K562 (cell line): ENCODE results near the gene NHSL2. TPM values are rescaled to one million over a fixed set of nuclear protein-coding genes. Genes with fewer than 3 reads are reported as not detected.

ENCODE experiments used
- DPF2 ChIP-seq: fragments of 450-650 bp; IDR thresholded peaks from 2 replicates; pipeline ENCODE4 v1.6.1; 2016
- KDM1A ChIP-seq, 2 experiments: fragments of 450-650 bp; IDR thresholded peaks; 2 replicates each; pipeline ENCODE4 v1.6.1; 2016; ENCODE audit warnings: mild to moderate bottlenecking in 2 of 2
- PTRF ChIP-seq: fragments of 450-650 bp; IDR thresholded peaks from 2 replicates; pipeline ENCODE4 v1.6.1; 2016; ENCODE audit warnings: mild to moderate bottlenecking, missing genetic modification characterization, missing compliant biosample characterization
- polyA plus RNA-seq, 8 experiments: library from polyadenylated mRNA; depleted of rRNA in 4 of 8; stranded (reverse) in 5 of 8; unstranded in 3 of 8; fragments of >200 nt; fragmentation: Nextera tagmentation in 2 of 8; fragmentation: Illumina TruSeq in 1 of 8; extraction: Ambion mirVana in 2 of 8; extraction: Trizol in 1 of 8; gene quantifications; 2 replicates each; pipeline versions ENCODE4 v1.2.1 to v1.2.3, GENCODE V29; 2011 to 2014; ENCODE audit warnings: inconsistent platforms in 1 of 8, missing spikeins in 1 of 8
- total RNA-seq, 7 experiments: library from RNA; depleted of rRNA in 6 of 7; stranded (reverse); fragments of >200 nt in 6 of 7; fragmentation: Illumina TruSeq in 2 of 7; extraction: Trizol in 2 of 7; gene quantifications; 2 replicates each; pipeline versions ENCODE4 v1.2.1 to v1.2.3, GENCODE V29; 2011 to 2021; ENCODE audit warnings: low replicate concordance in 1 of 7
- TF ChIP-seq, protein P1 (sequence below): fragments of 450-650 bp; IDR thresholded peaks from 2 replicates; pipeline ENCODE4 v1.6.1; 2016; ENCODE audit warnings: low read depth, mild to moderate bottlenecking, moderate library complexity
- TF ChIP-seq, protein P2 (sequence below): fragments of 250-450 bp; sonication (Bioruptor Pico); IDR thresholded peaks from 2 replicates; pipeline ENCODE4 v1.8.0; 2021; ENCODE audit warnings: mild to moderate bottlenecking, moderate library complexity
- TF ChIP-seq, protein P3 (sequence below): sonication (generic); formaldehyde crosslinking; IDR thresholded peaks from 2 replicates; pipeline ENCODE4 v1.9.0; 2022; ENCODE audit warnings: mild to moderate bottlenecking, missing genetic modification reagents
- TF ChIP-seq, protein P4 (sequence below), 2 experiments: IDR thresholded peaks in 1 of 2; conservative IDR thresholded peaks in 1 of 2; 2 replicates each; pipeline ENCODE4 v1.6.1; 2016; ENCODE audit warnings: low read depth in 2 of 2, mild to moderate bottlenecking in 1 of 2, missing compliant biosample characterization in 1 of 2, missing genetic modification characterization in 1 of 2, moderate library complexity in 1 of 2
- TF ChIP-seq, protein P5 (sequence below): fragments of 450-650 bp; IDR thresholded peaks from 2 replicates; pipeline ENCODE4 v1.6.1; 2017; ENCODE audit warnings: mild to moderate bottlenecking, moderate library complexity

Gene NHSL2
- total and polyA plus RNA-seq, 9 of the 15 experiments (the other 6 are each of a cell fraction or from before 2014, with no cell fraction given), result 0.02 TPM; not detected in 8

DNA sequence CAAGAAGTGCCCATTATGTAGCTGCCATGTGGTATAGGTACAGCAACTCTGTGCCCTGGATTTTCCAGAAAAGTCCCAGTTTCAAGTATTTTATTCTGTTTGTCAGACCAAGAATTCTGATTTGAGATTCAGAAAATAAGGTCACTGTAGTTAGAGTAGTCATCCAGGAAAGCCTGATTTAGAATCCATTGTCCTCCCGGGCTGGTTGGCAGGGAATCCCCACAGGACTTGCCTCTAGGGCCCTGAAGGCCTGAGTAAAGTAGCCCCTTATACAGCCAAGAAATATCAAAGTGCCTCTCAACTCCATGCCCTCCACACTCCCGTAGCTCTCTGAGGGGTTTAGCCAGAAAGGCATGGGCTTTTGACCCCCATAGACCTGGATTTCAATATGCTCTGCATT, 184.7 kb downstream of the NHSL2 start (continued):
- TF ChIP-seq, protein P1, sequence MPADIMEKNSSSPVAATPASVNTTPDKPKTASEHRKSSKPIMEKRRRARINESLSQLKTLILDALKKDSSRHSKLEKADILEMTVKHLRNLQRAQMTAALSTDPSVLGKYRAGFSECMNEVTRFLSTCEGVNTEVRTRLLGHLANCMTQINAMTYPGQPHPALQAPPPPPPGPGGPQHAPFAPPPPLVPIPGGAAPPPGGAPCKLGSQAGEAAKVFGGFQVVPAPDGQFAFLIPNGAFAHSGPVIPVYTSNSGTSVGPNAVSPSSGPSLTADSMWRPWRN, result no peak
- TF ChIP-seq PTRF (tag), result no peak
- TF ChIP-seq, protein P2, sequence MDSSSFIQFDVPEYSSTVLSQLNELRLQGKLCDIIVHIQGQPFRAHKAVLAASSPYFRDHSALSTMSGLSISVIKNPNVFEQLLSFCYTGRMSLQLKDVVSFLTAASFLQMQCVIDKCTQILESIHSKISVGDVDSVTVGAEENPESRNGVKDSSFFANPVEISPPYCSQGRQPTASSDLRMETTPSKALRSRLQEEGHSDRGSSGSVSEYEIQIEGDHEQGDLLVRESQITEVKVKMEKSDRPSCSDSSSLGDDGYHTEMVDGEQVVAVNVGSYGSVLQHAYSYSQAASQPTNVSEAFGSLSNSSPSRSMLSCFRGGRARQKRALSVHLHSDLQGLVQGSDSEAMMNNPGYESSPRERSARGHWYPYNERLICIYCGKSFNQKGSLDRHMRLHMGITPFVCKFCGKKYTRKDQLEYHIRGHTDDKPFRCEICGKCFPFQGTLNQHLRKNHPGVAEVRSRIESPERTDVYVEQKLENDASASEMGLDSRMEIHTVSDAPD (CRISPR knock-in tag), result no peak
- TF ChIP-seq, protein P3, sequence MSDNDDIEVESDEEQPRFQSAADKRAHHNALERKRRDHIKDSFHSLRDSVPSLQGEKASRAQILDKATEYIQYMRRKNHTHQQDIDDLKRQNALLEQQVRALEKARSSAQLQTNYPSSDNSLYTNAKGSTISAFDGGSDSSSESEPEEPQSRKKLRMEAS (CRISPR knock-in tag), result no peak
- no peak for TF ChIP-seq KDM1A (IDR thresholded peaks at IDR 0.05)
- no peak for TF ChIP-seq DPF2
- TF ChIP-seq, protein P4, sequence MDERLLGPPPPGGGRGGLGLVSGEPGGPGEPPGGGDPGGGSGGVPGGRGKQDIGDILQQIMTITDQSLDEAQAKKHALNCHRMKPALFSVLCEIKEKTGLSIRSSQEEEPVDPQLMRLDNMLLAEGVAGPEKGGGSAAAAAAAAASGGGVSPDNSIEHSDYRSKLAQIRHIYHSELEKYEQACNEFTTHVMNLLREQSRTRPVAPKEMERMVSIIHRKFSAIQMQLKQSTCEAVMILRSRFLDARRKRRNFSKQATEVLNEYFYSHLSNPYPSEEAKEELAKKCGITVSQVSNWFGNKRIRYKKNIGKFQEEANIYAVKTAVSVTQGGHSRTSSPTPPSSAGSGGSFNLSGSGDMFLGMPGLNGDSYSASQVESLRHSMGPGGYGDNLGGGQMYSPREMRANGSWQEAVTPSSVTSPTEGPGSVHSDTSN (CRISPR knock-in tag; IDR thresholded peaks at IDR 0.05; ENCODE audit: low read depth), result no peak
- TF ChIP-seq, protein P4 (tag; conservative IDR thresholded peaks at IDR 0.05; ENCODE audit: low read depth), result no peak
- TF ChIP-seq, protein P5, sequence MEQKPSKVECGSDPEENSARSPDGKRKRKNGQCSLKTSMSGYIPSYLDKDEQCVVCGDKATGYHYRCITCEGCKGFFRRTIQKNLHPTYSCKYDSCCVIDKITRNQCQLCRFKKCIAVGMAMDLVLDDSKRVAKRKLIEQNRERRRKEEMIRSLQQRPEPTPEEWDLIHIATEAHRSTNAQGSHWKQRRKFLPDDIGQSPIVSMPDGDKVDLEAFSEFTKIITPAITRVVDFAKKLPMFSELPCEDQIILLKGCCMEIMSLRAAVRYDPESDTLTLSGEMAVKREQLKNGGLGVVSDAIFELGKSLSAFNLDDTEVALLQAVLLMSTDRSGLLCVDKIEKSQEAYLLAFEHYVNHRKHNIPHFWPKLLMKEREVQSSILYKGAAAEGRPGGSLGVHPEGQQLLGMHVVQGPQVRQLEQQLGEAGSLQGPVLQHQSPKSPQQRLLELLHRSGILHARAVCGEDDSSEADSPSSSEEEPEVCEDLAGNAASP, result no peak
